Tibial nerve (tissue), 4 donors: Measurements from ENCODE around the gene MCCC1.
"Not testable (repeated sequence)": the region's sequence is repeated elsewhere in the genome, so short reads cannot be mapped to it uniquely, and the experiment has no call there.

Experiments
- EP300 ChIP-seq, 2 donors: sonication (generic); formaldehyde crosslinking; IDR thresholded peaks; one replicate each; pipeline ENCODE4 v1.6.1; 2017; ENCODE audit warnings: antibody characterized with exemption in 2 of 2, mild to moderate bottlenecking in 1 of 2
- POLR2A ChIP-seq, 2 donors: fragments of 450-650 bp; IDR thresholded peaks; one replicate each; pipeline ENCODE4 v1.6.1; 2017; ENCODE audit warnings: antibody characterized with exemption in 2 of 2, mild to moderate bottlenecking in 2 of 2, moderate library complexity in 2 of 2
- TF ChIP-seq, protein P1 (sequence below), 5 experiments: fragments of 200-600 bp in 3 of 5; fragments of 450-650 bp in 2 of 5; sonication (generic) in 3 of 5; IDR thresholded peaks; one replicate each; pipeline ENCODE4 v1.5.1; 2016 to 2019; ENCODE audit warnings: antibody characterized with exemption in 5 of 5, mild to moderate bottlenecking in 3 of 5, moderate library complexity in 2 of 5

DNA sequence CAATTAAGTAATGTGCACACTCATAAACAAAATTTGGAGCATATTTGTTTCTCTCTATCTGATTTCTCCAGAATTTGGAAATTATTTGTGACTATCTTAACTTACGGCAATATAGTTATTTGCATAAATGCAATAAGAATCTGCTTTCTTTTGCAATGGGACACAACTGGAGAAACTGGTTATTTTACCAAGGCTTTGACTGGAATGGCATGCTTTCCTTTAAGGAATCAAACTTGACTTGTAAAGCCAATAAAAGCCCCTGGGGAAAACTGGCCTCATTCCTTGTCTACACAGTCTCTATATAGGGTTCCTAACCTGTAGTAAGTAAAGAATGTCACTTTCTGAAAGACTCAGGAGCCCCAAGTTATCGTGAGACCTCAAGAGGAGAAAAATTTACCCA, 32.4 kb downstream of the MCCC1 start:
- TF ChIP-seq, protein P1, sequence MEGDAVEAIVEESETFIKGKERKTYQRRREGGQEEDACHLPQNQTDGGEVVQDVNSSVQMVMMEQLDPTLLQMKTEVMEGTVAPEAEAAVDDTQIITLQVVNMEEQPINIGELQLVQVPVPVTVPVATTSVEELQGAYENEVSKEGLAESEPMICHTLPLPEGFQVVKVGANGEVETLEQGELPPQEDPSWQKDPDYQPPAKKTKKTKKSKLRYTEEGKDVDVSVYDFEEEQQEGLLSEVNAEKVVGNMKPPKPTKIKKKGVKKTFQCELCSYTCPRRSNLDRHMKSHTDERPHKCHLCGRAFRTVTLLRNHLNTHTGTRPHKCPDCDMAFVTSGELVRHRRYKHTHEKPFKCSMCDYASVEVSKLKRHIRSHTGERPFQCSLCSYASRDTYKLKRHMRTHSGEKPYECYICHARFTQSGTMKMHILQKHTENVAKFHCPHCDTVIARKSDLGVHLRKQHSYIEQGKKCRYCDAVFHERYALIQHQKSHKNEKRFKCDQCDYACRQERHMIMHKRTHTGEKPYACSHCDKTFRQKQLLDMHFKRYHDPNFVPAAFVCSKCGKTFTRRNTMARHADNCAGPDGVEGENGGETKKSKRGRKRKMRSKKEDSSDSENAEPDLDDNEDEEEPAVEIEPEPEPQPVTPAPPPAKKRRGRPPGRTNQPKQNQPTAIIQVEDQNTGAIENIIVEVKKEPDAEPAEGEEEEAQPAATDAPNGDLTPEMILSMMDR (IDR thresholded peaks at IDR 0.05) = not testable (repeated sequence)
- not testable (repeated sequence) for TF ChIP-seq POLR2A, EP300 (IDR thresholded peaks at IDR 0.05)
